HCT116 (cell line): ENCODE measurements around the gene HORMAD1. TPM values are rescaled to one million over a fixed set of nuclear protein-coding genes. Genes with fewer than 3 reads are reported as not detected.

Source experiments
- ATAC-seq: fragments of 200-7000 bp; cut with Tn5 transposase; 2 replicates; pipeline ENCODE4 v1.9.1; 2020; ENCODE audit warnings: mild to moderate bottlenecking, moderate library complexity
- BruUV-seq: library from RNA; stranded (reverse); fragments of 400-500 nt; replicated peaks from 2 replicates; lab custom pipeline; 2021; lab: Mats Ljungman, UMichigan
- CTCF ChIA-PET: fragments of 300-600 bp; sonication (Branson Sonifier 250); formaldehyde crosslinking; loops from one replicate; lab custom pipeline; 2021; ENCODE audit warnings: antibody characterized with exemption; lab: Charles Lee
- POLR2A ChIA-PET: fragments of 300-600, 350-600 bp; sonication (Branson Sonifier 250); formaldehyde crosslinking; loops from one replicate; lab custom pipeline; 2021; ENCODE audit warnings: antibody characterized with exemption; lab: Charles Lee
- RAD21 ChIA-PET, 2 experiments: fragments of 300-600 bp; sonication (Branson Sonifier 250); formaldehyde crosslinking; loops; one replicate each; lab custom pipeline; 2023; ENCODE audit warnings: low total read pairs in 2 of 2; ENCODE audit not compliant: uncharacterized antibody in 2 of 2, unreplicated experiment in 2 of 2, low non-redundant PET in 1 of 2; lab: Charles Lee
- DNase-seq: peaks from one replicate; pipeline ENCODE4 v3.0.0-alpha.2; 2010; ENCODE audit warnings: low read depth, low spot score
- H2AFZ ChIP-seq: fragments of 200-600 bp; shearing (Covaris generic), sonication (generic); 2 replicates; pipeline ENCODE4 v1.6.1; 2017; ENCODE audit warnings: low read depth, mixed run types, mixed read lengths, antibody characterized with exemption, low read length; ENCODE audit not compliant: poor library complexity, severe bottlenecking
- H3K27ac ChIP-seq: 2 replicates; pipeline ENCODE4 v1.5.1; 2012; ENCODE audit warnings: low read depth, low read length
- H3K27me3 ChIP-seq: fragments of 200-600 bp; sonication (generic); 2 replicates; pipeline ENCODE4 v1.6.1; 2016; ENCODE audit warnings: mixed run types, low read length, mixed read lengths; ENCODE audit not compliant: insufficient read depth
- H3K36me3 ChIP-seq, 2 experiments: fragments of 200-500 bp in 1 of 2; fragments of 200-600 bp in 1 of 2; sonication (Bioruptor generic) in 1 of 2; sonication (generic) in 1 of 2; 2 replicates each; pipeline versions ENCODE4 v1.5.1 to v1.6.1; 2014 to 2016; ENCODE audit warnings: low read length in 2 of 2, inconsistent platforms in 1 of 2, mixed read lengths in 1 of 2, mixed run types in 1 of 2; ENCODE audit not compliant: insufficient read depth in 2 of 2, control insufficient read depth in 1 of 2
- H3K4me1 ChIP-seq, 2 experiments: fragments of 200-600 bp in 1 of 2; sonication (generic) in 1 of 2; 2 replicates each; pipeline versions ENCODE4 v1.5.1 to v1.6.1; 2012 to 2017; ENCODE audit warnings: low read length in 2 of 2, inconsistent platforms in 1 of 2, mild to moderate bottlenecking in 1 of 2, mixed read lengths in 1 of 2, mixed run types in 1 of 2, moderate library complexity in 1 of 2; ENCODE audit not compliant: insufficient read depth in 2 of 2, control insufficient read depth in 1 of 2
- H3K4me2 ChIP-seq: fragments of 200-600 bp; sonication (generic); 2 replicates; pipeline ENCODE4 v1.6.1; 2017; ENCODE audit warnings: mixed run types, low read length, mixed read lengths
- H3K4me3 ChIP-seq, 2 experiments: fragments of 200-600 bp in 1 of 2; sonication (generic) in 1 of 2; replicated peaks in 1 of 2; 2 replicates each; pipeline ENCODE4 v1.5.1; 2011 to 2016; ENCODE audit warnings: low read length in 2 of 2, control low read depth in 1 of 2, low read depth in 1 of 2, mild to moderate bottlenecking in 1 of 2, mixed read lengths in 1 of 2, mixed run types in 1 of 2
- H3K79me2 ChIP-seq: fragments of 200-600 bp; sonication (generic); 2 replicates; pipeline ENCODE4 v1.6.1; 2017; ENCODE audit warnings: mild to moderate bottlenecking, mixed run types, low read length, moderate library complexity, mixed read lengths; ENCODE audit not compliant: insufficient read depth
- H3K9ac ChIP-seq: fragments of 200-600 bp; sonication (generic); 2 replicates; pipeline ENCODE4 v1.6.1; 2016; ENCODE audit warnings: low read length, mixed read lengths
- H3K9me2 ChIP-seq: fragments of 200-600 bp; sonication (generic), shearing (Covaris generic); 2 replicates; pipeline ENCODE4 v1.6.1; 2017; ENCODE audit warnings: mixed run types, mild to moderate bottlenecking, moderate library complexity; ENCODE audit not compliant: insufficient read depth
- H3K9me3 ChIP-seq, 2 experiments: fragments of 200-500 bp in 1 of 2; fragments of 200-600 bp in 1 of 2; sonication (Bioruptor generic) in 1 of 2; sonication (generic) in 1 of 2; 2 replicates each; pipeline ENCODE4 v1.6.1; 2014 to 2017; ENCODE audit warnings: low read length in 2 of 2, mixed read lengths in 2 of 2, inconsistent platforms in 1 of 2, low read depth in 1 of 2, mild to moderate bottlenecking in 1 of 2, mixed run types in 1 of 2, moderate library complexity in 1 of 2; ENCODE audit not compliant: control insufficient read depth in 1 of 2, insufficient read depth in 1 of 2
- H4K20me1 ChIP-seq: fragments of 200-600 bp; sonication (generic), shearing (Covaris generic); 2 replicates; pipeline ENCODE4 v1.6.1; 2017; ENCODE audit warnings: mixed run types, mild to moderate bottlenecking, moderate library complexity; ENCODE audit not compliant: insufficient read depth
- CBX3 ChIP-seq: IDR thresholded peaks from 2 replicates; pipeline ENCODE4 v1.6.1; 2012; ENCODE audit warnings: low read depth
- CEBPB ChIP-seq: IDR thresholded peaks from 2 replicates; pipeline ENCODE4 v1.6.1; 2012; ENCODE audit warnings: low read depth
- CTCF ChIP-seq, 3 experiments: fragments of 200-600 bp in 1 of 3; sonication (generic) in 1 of 3; IDR thresholded peaks in 2 of 3; conservative IDR thresholded peaks in 1 of 3; 2 replicates each; pipeline ENCODE4 v1.5.1; 2012 to 2017; ENCODE audit warnings: low read depth in 2 of 3, low read length in 2 of 3, antibody characterized with exemption in 1 of 3, borderline replicate concordance in 1 of 3, control low read depth in 1 of 3, mild to moderate bottlenecking in 1 of 3, mixed read lengths in 1 of 3, mixed run types in 1 of 3, moderate library complexity in 1 of 3; ENCODE audit not compliant: insufficient read depth in 1 of 3
- EGR1 ChIP-seq: IDR thresholded peaks from 2 replicates; pipeline ENCODE4 v1.6.1; 2012; ENCODE audit warnings: low read depth
- EZH2 ChIP-seq: fragments of 200-600 bp; sonication (generic); IDR thresholded peaks from 2 replicates; pipeline ENCODE4 v1.6.1; 2017; ENCODE audit warnings: antibody characterized with exemption, mixed run types
- EZH2phosphoT487 ChIP-seq: fragments of 200-600 bp; IDR thresholded peaks from 2 replicates; pipeline ENCODE4 v1.6.1; 2018; ENCODE audit warnings: antibody characterized with exemption, borderline replicate concordance
- FOSL1 ChIP-seq: IDR thresholded peaks from 2 replicates; pipeline ENCODE4 v1.6.1; 2012; ENCODE audit warnings: low read depth
- JUND ChIP-seq: IDR thresholded peaks from 2 replicates; pipeline ENCODE4 v1.6.1; 2012
- MAX ChIP-seq: IDR thresholded peaks from 2 replicates; pipeline ENCODE4 v1.6.1; 2012
- POLR2A ChIP-seq: IDR thresholded peaks from 2 replicates; pipeline ENCODE4 v1.7.0; 2011; ENCODE audit warnings: borderline replicate concordance; ENCODE audit not compliant: insufficient read depth, insufficient read length; ENCODE audit errors: extremely low read depth
- POLR2AphosphoS5 ChIP-seq: IDR thresholded peaks from 2 replicates; pipeline ENCODE4 v1.6.1; 2011; ENCODE audit warnings: mild to moderate bottlenecking, low read depth, low read length, moderate library complexity
- RAD21 ChIP-seq: IDR thresholded peaks from 2 replicates; pipeline ENCODE4 v1.6.1; 2012; ENCODE audit warnings: low read depth, mild to moderate bottlenecking
- SIN3A ChIP-seq: IDR thresholded peaks from 2 replicates; pipeline ENCODE4 v1.6.1; 2012; ENCODE audit warnings: low read depth
- SP1 ChIP-seq: IDR thresholded peaks from 2 replicates; pipeline ENCODE4 v1.6.1; 2012; ENCODE audit warnings: low read depth
- SRF ChIP-seq: IDR thresholded peaks from 2 replicates; pipeline ENCODE4 v1.6.1; 2012; ENCODE audit warnings: low read depth
- TCF7L2 ChIP-seq: IDR thresholded peaks from 2 replicates; pipeline ENCODE4 v1.7.0; 2011; ENCODE audit warnings: borderline replicate concordance, inconsistent platforms; ENCODE audit not compliant: insufficient read depth, insufficient read length; ENCODE audit errors: extremely low read depth
- ZFX ChIP-seq: fragments of 450-650 bp; IDR thresholded peaks from 2 replicates; pipeline ENCODE4 v1.6.1; 2017
- ZNF274 ChIP-seq: fragments of 200-500 bp; sonication (Bioruptor generic); IDR thresholded peaks from 2 replicates; pipeline ENCODE4 v1.6.1; 2014; ENCODE audit warnings: mild to moderate bottlenecking, low read depth, low read length, inconsistent platforms
- intact Hi-C: fragments of 100-400 bp; cut with micrococcal nuclease; formaldehyde crosslinking; loops from 2 replicates; pipeline ENCODE4 v1.10.0; 2022
- total RNA-seq: library from RNA; stranded (reverse); gene quantifications from one replicate; pipeline ENCODE4 v1.2.1, GENCODE V29; 2021; ENCODE audit not compliant: unreplicated experiment
- TF ChIP-seq, protein P1 (sequence below): IDR thresholded peaks from 2 replicates; pipeline ENCODE4 v1.6.1; 2012; ENCODE audit warnings: low read depth
- TF ChIP-seq, protein P2 (sequence below): IDR thresholded peaks from 2 replicates; pipeline ENCODE4 v1.6.1; 2012

The HORMAD1 gene
- total RNA-seq, 1 experiment from 2014 or later = not detected

DNA sequence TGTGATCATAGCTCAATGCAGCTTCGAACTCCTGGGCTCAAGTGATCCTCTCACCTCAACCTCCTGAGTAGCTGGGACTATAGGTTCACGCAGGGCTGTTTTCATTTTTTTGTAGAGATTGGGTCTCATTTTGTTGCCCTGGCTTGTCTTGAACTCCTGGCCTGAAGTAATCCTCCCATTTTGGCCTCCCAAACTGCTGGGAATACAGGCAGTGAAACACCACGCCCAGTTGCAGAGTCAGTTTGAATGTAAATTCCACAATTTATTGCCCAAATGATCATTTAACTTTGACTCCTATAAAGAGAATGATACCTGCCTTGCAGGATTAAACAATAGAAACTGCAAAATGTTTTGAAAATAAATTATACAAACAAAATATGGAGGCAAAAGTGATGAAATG is 34.4 kb downstream of the HORMAD1 start:
- H3K27ac ChIP-seq = no peak overlapping the region
- no peak for TF ChIP-seq CTCF (IDR thresholded peaks at IDR 0.05 in 2 of 3, conservative IDR thresholded peaks at IDR 0.05 in 1 of 3; ENCODE audit: borderline replicate concordance in 1 of 3, insufficient read depth in 1 of 3, low read depth in 2 of 3, low read length in 2 of 3)
- no peak for TF ChIP-seq ZNF274
- TF ChIP-seq, protein P1, sequence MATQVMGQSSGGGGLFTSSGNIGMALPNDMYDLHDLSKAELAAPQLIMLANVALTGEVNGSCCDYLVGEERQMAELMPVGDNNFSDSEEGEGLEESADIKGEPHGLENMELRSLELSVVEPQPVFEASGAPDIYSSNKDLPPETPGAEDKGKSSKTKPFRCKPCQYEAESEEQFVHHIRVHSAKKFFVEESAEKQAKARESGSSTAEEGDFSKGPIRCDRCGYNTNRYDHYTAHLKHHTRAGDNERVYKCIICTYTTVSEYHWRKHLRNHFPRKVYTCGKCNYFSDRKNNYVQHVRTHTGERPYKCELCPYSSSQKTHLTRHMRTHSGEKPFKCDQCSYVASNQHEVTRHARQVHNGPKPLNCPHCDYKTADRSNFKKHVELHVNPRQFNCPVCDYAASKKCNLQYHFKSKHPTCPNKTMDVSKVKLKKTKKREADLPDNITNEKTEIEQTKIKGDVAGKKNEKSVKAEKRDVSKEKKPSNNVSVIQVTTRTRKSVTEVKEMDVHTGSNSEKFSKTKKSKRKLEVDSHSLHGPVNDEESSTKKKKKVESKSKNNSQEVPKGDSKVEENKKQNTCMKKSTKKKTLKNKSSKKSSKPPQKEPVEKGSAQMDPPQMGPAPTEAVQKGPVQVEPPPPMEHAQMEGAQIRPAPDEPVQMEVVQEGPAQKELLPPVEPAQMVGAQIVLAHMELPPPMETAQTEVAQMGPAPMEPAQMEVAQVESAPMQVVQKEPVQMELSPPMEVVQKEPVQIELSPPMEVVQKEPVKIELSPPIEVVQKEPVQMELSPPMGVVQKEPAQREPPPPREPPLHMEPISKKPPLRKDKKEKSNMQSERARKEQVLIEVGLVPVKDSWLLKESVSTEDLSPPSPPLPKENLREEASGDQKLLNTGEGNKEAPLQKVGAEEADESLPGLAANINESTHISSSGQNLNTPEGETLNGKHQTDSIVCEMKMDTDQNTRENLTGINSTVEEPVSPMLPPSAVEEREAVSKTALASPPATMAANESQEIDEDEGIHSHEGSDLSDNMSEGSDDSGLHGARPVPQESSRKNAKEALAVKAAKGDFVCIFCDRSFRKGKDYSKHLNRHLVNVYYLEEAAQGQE = no peak
- TF ChIP-seq RAD21 = no peak
- TF ChIP-seq ZFX = no peak
- no peak for TF ChIP-seq POLR2A
- TF ChIP-seq, protein P2, sequence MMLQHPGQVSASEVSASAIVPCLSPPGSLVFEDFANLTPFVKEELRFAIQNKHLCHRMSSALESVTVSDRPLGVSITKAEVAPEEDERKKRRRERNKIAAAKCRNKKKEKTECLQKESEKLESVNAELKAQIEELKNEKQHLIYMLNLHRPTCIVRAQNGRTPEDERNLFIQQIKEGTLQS = no peak
- no peak for TF ChIP-seq EGR1
- no peak for TF ChIP-seq SIN3A
- TF ChIP-seq MAX = no peak
- no peak for TF ChIP-seq EZH2
- TF ChIP-seq JUND = no peak
- TF ChIP-seq SP1 = no peak
- no peak for TF ChIP-seq CBX3
- TF ChIP-seq SRF = no peak
- TF ChIP-seq EZH2phosphoT487 = no peak
- no peak for TF ChIP-seq CEBPB
- no peak for TF ChIP-seq POLR2AphosphoS5
- no peak for TF ChIP-seq TCF7L2
- TF ChIP-seq FOSL1 = no peak
- TF ChIP-seq, all 23 proteins: peak for 0
- no peaks in the 10 kb centered on the region for H3K9me2 ChIP-seq
- no TSS peak for BruUV-seq
- intact Hi-C loops = no loop called here
- no peaks in the 10 kb centered on the region for H3K27me3 ChIP-seq
- no peaks in the 10 kb centered on the region for H3K79me2 ChIP-seq
- no peak overlapping the region for H3K9ac ChIP-seq
- H3K9me3 ChIP-seq = no peaks in the 10 kb centered on the region
- H4K20me1 ChIP-seq = no peaks in the 10 kb centered on the region
- ChIA-PET POLR2A (no interaction called here), CTCF (interaction anchor here (0.8 kb wide), 1 partner anchor 11 kb away, joined by 3 read pairs; the partner anchor contains the start of gene GOLPH3L), RAD21 (no interaction called here)
- H3K4me3 ChIP-seq = no peak overlapping the region
- no peak overlapping the region for H2AFZ ChIP-seq
- ATAC-seq (no peak), DNase-seq (no peak)
- peaks cover 3 to 6% of the 10 kb centered on the region in 2 experiments; a peak in 1 of 4 replicates for H3K36me3 ChIP-seq
- H3K4me2 ChIP-seq = no peak overlapping the region
- no peaks in the 10 kb centered on the region for H3K4me1 ChIP-seq
